ENCODE results near the gene IL6ST. TPM values are rescaled to one million over a fixed set of nuclear protein-coding genes. Genes with fewer than 3 reads are reported as not detected.

IL6ST gene
- total and polyA plus RNA-seq, 10 of the 15 experiments (the other 5 are each of a cell fraction or from before 2014, with no cell fraction given) = 1.5 to 139 (median 13.0) TPM

DNA sequence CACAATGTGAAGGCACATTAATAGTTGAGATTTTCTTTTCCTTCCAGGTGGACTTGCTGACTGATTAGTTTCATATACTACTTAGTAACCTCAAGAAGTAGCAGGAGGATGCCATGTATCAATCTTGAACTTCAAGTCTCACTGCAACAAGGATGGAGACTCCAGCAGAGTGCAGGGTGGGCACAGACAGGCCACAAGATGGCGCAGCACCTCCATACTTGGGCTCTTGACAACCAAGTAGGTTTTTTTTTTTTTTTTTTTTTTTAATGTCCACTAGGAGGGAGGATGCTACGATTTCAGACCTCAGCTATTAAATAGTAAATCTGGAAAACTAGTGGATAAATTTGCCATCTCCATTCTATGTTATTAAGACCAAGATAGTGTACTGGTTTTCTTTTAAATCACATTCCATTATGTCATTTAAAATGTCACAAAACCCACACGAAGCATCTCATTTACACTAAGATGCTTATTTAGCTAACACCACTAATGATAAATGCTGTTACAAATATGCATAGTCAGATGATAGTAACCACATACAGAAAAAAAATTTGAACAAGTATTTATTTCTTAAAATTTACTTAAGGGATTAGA, 58.6 kb downstream of the IL6ST start:
- Histone ChIP-seq H3K4me2 (ENCODE audit: control insufficient read depth, insufficient read depth) (no peak overlapping the region), H3K27ac (ENCODE audit: control insufficient read depth, insufficient read depth) (no peak overlapping the region), H3K9me3 (replicated peaks; ENCODE audit: control insufficient read depth, insufficient read depth, low read length) (no peaks in the 10 kb centered on the region), H2AFZ (ENCODE audit: control insufficient read depth, low read depth, low read length) (no peak overlapping the region), H4K20me1 (ENCODE audit: control insufficient read depth, insufficient read depth) (no peaks in the 10 kb centered on the region), H3K4me1 (ENCODE audit: control insufficient read depth, insufficient read depth, low read length) (no peaks in the 10 kb centered on the region), H3K9ac (ENCODE audit: control insufficient read depth, insufficient read depth, low read length) (no peak overlapping the region), H3K36me3 (ENCODE audit: control insufficient read depth in 2 of 2, insufficient read depth in 2 of 2, low read length in 1 of 2) (peaks cover 0 to 3% of the 10 kb centered on the region in 2 experiments; a peak in 2 of 4 replicates), H3K4me3 (no peak overlapping the region), H3K27me3 (replicated peaks in 1 of 2; ENCODE audit: control insufficient read depth in 2 of 2, insufficient read depth in 2 of 2, low read length in 1 of 2) (no peaks in the 10 kb centered on the region), H3K79me2 (ENCODE audit: control insufficient read depth, insufficient read depth, low read length) (no peaks in the 10 kb centered on the region)
- 15% methylated on average over 3 of the region's 3 CpGs for WGBS (ENCODE audit: insufficient coverage, insufficient replicate concordance, low lambda C conversion rate, missing lambda C conversion rate)
- ATAC-seq = peak; percentile 81
- ChIA-PET SMC1A (ENCODE audit: uncharacterized antibody, unreplicated experiment) (interaction anchor here (0.7 to 4.4 kb wide), 49 partner anchors 10 to 902 kb away, joined by 3 to 123 read pairs (median 4); no protein-coding TSS in a partner anchor), RAD21 (ENCODE audit: unreplicated experiment) (interaction anchor here (0.6 to 4.4 kb wide), 43 partner anchors 9 to 924 kb away, joined by 3 to 90 read pairs (median 5); no protein-coding TSS in a partner anchor), CTCF (interaction anchor here (0.6 to 5.5 kb wide), 55 partner anchors 10 to 902 kb away, joined by 3 to 114 read pairs (median 5); partner anchors contain the start of gene IL6ST), POLR2A (interaction anchor here (0.6 to 2.1 kb wide), 7 partner anchors 9 to 264 kb away, joined by 3 to 10 read pairs (median 4); no protein-coding TSS in a partner anchor)
- no TSS peak for BruUV-seq (replicated peaks)
- TF ChIP-seq, protein P1, sequence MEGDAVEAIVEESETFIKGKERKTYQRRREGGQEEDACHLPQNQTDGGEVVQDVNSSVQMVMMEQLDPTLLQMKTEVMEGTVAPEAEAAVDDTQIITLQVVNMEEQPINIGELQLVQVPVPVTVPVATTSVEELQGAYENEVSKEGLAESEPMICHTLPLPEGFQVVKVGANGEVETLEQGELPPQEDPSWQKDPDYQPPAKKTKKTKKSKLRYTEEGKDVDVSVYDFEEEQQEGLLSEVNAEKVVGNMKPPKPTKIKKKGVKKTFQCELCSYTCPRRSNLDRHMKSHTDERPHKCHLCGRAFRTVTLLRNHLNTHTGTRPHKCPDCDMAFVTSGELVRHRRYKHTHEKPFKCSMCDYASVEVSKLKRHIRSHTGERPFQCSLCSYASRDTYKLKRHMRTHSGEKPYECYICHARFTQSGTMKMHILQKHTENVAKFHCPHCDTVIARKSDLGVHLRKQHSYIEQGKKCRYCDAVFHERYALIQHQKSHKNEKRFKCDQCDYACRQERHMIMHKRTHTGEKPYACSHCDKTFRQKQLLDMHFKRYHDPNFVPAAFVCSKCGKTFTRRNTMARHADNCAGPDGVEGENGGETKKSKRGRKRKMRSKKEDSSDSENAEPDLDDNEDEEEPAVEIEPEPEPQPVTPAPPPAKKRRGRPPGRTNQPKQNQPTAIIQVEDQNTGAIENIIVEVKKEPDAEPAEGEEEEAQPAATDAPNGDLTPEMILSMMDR (IDR thresholded peaks at IDR 0.05 in 2 of 3, conservative IDR thresholded peaks at IDR 0.05 in 1 of 3; ENCODE audit: control insufficient read depth in 2 of 3, extremely low read depth in 1 of 3, insufficient read depth in 1 of 3, low read depth in 3 of 3, low read length in 3 of 3) = peak; percentile 83 to 94 (median 87)
- TF ChIP-seq ZNF274 (IDR thresholded peaks at IDR 0.05; ENCODE audit: insufficient read depth, insufficient read length) = no peak
- TF ChIP-seq SMC3 (IDR thresholded peaks at IDR 0.05; ENCODE audit: borderline replicate concordance, low read length) = peak; percentile 94
- TF ChIP-seq JUND (IDR thresholded peaks at IDR 0.05; ENCODE audit: low read depth, low read length) = no peak
- peak; percentile 86 for TF ChIP-seq YY1 (IDR thresholded peaks at IDR 0.05; ENCODE audit: low read depth, low read length)
- peak; percentile 99 for TF ChIP-seq ZNF384 (IDR thresholded peaks at IDR 0.05; ENCODE audit: borderline replicate concordance, low read depth, low read length)
- TF ChIP-seq POLR2AphosphoS5 (IDR thresholded peaks at IDR 0.05; ENCODE audit: low read length) = peak; percentile 40
- TF ChIP-seq RUNX3 (IDR thresholded peaks at IDR 0.05; ENCODE audit: low read length) = 0 out of 2 replicates have a peak, but pooled peaks have one; percentile 18
- TF ChIP-seq FOXM1 (IDR thresholded peaks at IDR 0.05; ENCODE audit: low read depth, low read length) = peak; percentile 45; the same call in 1 of the 2 replicates
- TF ChIP-seq RAD21 (IDR thresholded peaks at IDR 0.05; ENCODE audit: insufficient read depth, low read depth, low read length) = peak; percentile 92
- no peak for DNase-seq (ENCODE audit: low read depth, low spot score)
- intact Hi-C loops (cut with micrococcal nuclease; ENCODE audit: unreplicated experiment) (loop anchor here (1.0 to 2.0 kb wide), 2 partner anchors 265 to 333 kb away; no protein-coding TSS in a partner anchor), in situ Hi-C loops (cut with MboI) (loop anchor here (10.0 kb wide), 1 partner anchor 899 kb away; no protein-coding TSS in a partner anchor)
- peak; percentile 69 for FAIRE-seq
